Panc1 (cell line): ENCODE data around the gene LRRFIP2. TPM values are rescaled to one million over a fixed set of nuclear protein-coding genes. Genes with fewer than 3 reads are reported as not detected.

ENCODE experiments used
- ATAC-seq: fragments of 200-7000 bp; cut with Tn5 transposase; 2 replicates; pipeline ENCODE4 v1.9.1; 2020; ENCODE audit warnings: mild to moderate bottlenecking, moderate library complexity
- BruUV-seq: library from RNA; stranded (reverse); fragments of 400-500 nt; replicated peaks from 2 replicates; lab custom pipeline; 2021; lab: Mats Ljungman, UMichigan
- CTCF ChIA-PET: fragments of 300-600 bp; sonication (Branson Sonifier 250); formaldehyde crosslinking; loops from one replicate; lab custom pipeline; 2022; ENCODE audit warnings: antibody characterized with exemption; lab: Charles Lee
- POLR2A ChIA-PET: fragments of 300-600 bp; sonication (Branson Sonifier 250); formaldehyde crosslinking; loops from one replicate; lab custom pipeline; 2022; ENCODE audit warnings: antibody characterized with exemption; lab: Charles Lee
- DNase-seq: peaks from one replicate; pipeline ENCODE4 v3.0.0-alpha.2; 2010; ENCODE audit warnings: low read depth, low spot score
- H3K27ac ChIP-seq: 2 replicates; pipeline ENCODE4 v1.5.1; 2011; ENCODE audit warnings: mild to moderate bottlenecking, low read length, inconsistent platforms
- H3K27me3 ChIP-seq: fragments of 200-500 bp; sonication (Bioruptor generic); 2 replicates; pipeline ENCODE4 v1.6.0; 2014; ENCODE audit warnings: low read length, inconsistent platforms; ENCODE audit not compliant: control insufficient read depth, insufficient read depth
- H3K36me3 ChIP-seq: fragments of 200-500 bp; sonication (Bioruptor generic); 2 replicates; pipeline ENCODE4 v1.5.1; 2014; ENCODE audit warnings: inconsistent platforms, mild to moderate bottlenecking, low read length, moderate library complexity; ENCODE audit not compliant: control insufficient read depth, insufficient read depth
- H3K4me1 ChIP-seq: 2 replicates; pipeline ENCODE4 v1.5.1; 2011; ENCODE audit warnings: inconsistent platforms, mild to moderate bottlenecking, low read length, moderate library complexity; ENCODE audit not compliant: control insufficient read depth, insufficient read depth
- H3K4me3 ChIP-seq, 2 experiments: 2 replicates each; pipeline ENCODE4 v1.5.1; 2011 to 2012; ENCODE audit warnings: low read depth in 2 of 2, low read length in 2 of 2, mild to moderate bottlenecking in 2 of 2, inconsistent platforms in 1 of 2, moderate library complexity in 1 of 2
- H3K9me3 ChIP-seq: fragments of 200-500 bp; sonication (Bioruptor generic); 2 replicates; pipeline ENCODE4 v1.5.1; 2014; ENCODE audit warnings: low read depth, mild to moderate bottlenecking, inconsistent platforms, low read length, moderate library complexity; ENCODE audit not compliant: control insufficient read depth, insufficient read depth
- POLR2AphosphoS5 ChIP-seq: IDR thresholded peaks from 2 replicates; pipeline ENCODE4 v1.6.1; 2012; ENCODE audit warnings: mild to moderate bottlenecking, low read depth, low read length, moderate library complexity
- REST ChIP-seq, 2 experiments: IDR thresholded peaks; 2 replicates each; pipeline ENCODE4 v1.6.1; 2011 to 2012; ENCODE audit warnings: low read depth in 2 of 2, control low read depth in 1 of 2, low read length in 1 of 2, mild to moderate bottlenecking in 1 of 2, moderate library complexity in 1 of 2; ENCODE audit not compliant: insufficient read depth in 1 of 2
- SIN3A ChIP-seq: IDR thresholded peaks from 2 replicates; pipeline ENCODE4 v1.6.1; 2012; ENCODE audit warnings: low read depth, mild to moderate bottlenecking, low read length, moderate library complexity, borderline replicate concordance; ENCODE audit not compliant: insufficient read depth
- TCF7L2 ChIP-seq: IDR thresholded peaks from 2 replicates; pipeline ENCODE4 v1.6.1; 2011; ENCODE audit warnings: mild to moderate bottlenecking, low read depth, low read length, inconsistent platforms
- in situ Hi-C: cut with HindIII; loops from 2 replicates; pipeline ENCODE4 v1.10.0; 2016; ENCODE audit warnings: low sequenced_read_pairs, low pct_unique_long_range_greater_than_20kb
- intact Hi-C: fragments of 100-400 bp; cut with micrococcal nuclease; formaldehyde crosslinking; loops from one replicate; pipeline ENCODE4 v1.10.0; 2022; ENCODE audit not compliant: unreplicated experiment
- total RNA-seq: library from RNA; stranded (reverse); gene quantifications from one replicate; pipeline ENCODE4 v1.2.1, GENCODE V29; 2021; ENCODE audit not compliant: unreplicated experiment
- TF ChIP-seq, protein P1 (sequence below): fragments of 450-650 bp; IDR thresholded peaks from 2 replicates; pipeline ENCODE4 v1.5.1; 2017; ENCODE audit warnings: mild to moderate bottlenecking

The LRRFIP2 gene
- total RNA-seq, 1 experiment from 2014 or later = 32.3 TPM

- Histone ChIP-seq H3K27me3 (no peaks in the 10 kb centered on the region), H3K27ac (no peak overlapping the region), H3K36me3 (peaks cover 2% of the 10 kb centered on the region; the same call in 1 of the 2 replicates), H3K4me1 (no peaks in the 10 kb centered on the region), H3K9me3 (no peaks in the 10 kb centered on the region), H3K4me3 (no peak overlapping the region)
- intact Hi-C loops = no loop called here
- POLR2A ChIA-PET = no interaction called here
- CTCF ChIA-PET = no interaction called here
- DNase-seq (no peak), ATAC-seq (no peak)
- BruUV-seq = no TSS peak
- in situ Hi-C loops = no loop called here
- TF ChIP-seq, protein P1, sequence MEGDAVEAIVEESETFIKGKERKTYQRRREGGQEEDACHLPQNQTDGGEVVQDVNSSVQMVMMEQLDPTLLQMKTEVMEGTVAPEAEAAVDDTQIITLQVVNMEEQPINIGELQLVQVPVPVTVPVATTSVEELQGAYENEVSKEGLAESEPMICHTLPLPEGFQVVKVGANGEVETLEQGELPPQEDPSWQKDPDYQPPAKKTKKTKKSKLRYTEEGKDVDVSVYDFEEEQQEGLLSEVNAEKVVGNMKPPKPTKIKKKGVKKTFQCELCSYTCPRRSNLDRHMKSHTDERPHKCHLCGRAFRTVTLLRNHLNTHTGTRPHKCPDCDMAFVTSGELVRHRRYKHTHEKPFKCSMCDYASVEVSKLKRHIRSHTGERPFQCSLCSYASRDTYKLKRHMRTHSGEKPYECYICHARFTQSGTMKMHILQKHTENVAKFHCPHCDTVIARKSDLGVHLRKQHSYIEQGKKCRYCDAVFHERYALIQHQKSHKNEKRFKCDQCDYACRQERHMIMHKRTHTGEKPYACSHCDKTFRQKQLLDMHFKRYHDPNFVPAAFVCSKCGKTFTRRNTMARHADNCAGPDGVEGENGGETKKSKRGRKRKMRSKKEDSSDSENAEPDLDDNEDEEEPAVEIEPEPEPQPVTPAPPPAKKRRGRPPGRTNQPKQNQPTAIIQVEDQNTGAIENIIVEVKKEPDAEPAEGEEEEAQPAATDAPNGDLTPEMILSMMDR = no peak
- TF ChIP-seq REST (IDR thresholded peaks at IDR 0.05; ENCODE audit: insufficient read depth in 1 of 2, low read depth in 2 of 2, low read length in 1 of 2) (no peak), TCF7L2 (no peak), SIN3A (no peak)
Measured at GRCh38 chr3:37094636-37095035, 79.7 kb downstream of the LRRFIP2 start.

DNA sequence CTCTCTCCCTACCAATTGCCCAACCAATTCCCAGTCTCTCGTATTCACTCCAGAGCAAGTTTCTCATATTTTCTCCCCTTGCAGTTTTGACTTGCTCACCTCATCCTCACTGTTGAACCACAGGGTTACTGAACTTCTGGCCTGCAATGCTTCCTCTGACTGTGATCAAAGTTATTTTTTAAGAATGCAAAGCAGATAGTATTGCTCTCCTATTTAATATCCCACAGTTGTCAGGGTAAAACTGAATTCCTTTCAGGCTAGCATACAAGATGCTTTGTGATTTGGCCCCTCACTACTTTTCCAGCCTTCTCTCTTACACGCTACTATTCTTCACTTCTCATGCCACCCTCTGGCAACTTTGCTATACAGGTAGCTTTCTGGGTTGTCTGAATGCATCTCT lies 80.9 kb downstream of the LRRFIP2 start:
- no peaks in the 10 kb centered on the region for H3K4me1 ChIP-seq
- no peak overlapping the region for H3K27ac ChIP-seq
- TF ChIP-seq REST (IDR thresholded peaks at IDR 0.05; ENCODE audit: insufficient read depth in 1 of 2, low read depth in 2 of 2, low read length in 1 of 2) (no peak), SIN3A (no peak), POLR2AphosphoS5 (no peak), TCF7L2 (no peak)
- TF ChIP-seq, protein P1 = no peak
- DNase-seq (no peak), ATAC-seq (no peak)
- H3K4me3 ChIP-seq = no peak overlapping the region
- no TSS peak for BruUV-seq
- H3K9me3 ChIP-seq = no peaks in the 10 kb centered on the region
- ChIA-PET CTCF (no interaction called here), POLR2A (no interaction called here)
- no peaks in the 10 kb centered on the region for H3K27me3 ChIP-seq
- in situ Hi-C loops = no loop called here
- intact Hi-C loops = no loop called here
- H3K36me3 ChIP-seq = peaks cover 2% of the 10 kb centered on the region; the same call in 1 of the 2 replicates
